ENCODE measurements around the gene SLC38A10. TPM values are rescaled to one million over a fixed set of nuclear protein-coding genes. Genes with fewer than 3 reads are reported as not detected.
A peak's percentile ranks its signal among the peaks of the same experiment; 100 is the strongest.

Gene SLC38A10
- total RNA-seq, 6 donors from 2014 or later = 90.6 to 208 (median 110) TPM

GRCh38 chr17:81286491-81287145, 8.5 kb downstream of the SLC38A10 start:
- no peak overlapping the region for H3K4me3 ChIP-seq
- H3K9me3 ChIP-seq = no peaks in the 10 kb centered on the region
- 87% methylated on average over 11 to 20 of the region's 23 CpGs for WGBS, 2 donors
- ATAC-seq (ENCODE audit: low FRiP score in 2 of 2) (no peak), DNase-seq (no peak)
- H3K27ac ChIP-seq = peak overlapping the region; percentile 79 to 93 (median 86)
- no peaks in the 10 kb centered on the region for H3K27me3 ChIP-seq
- H3K4me1 ChIP-seq = peaks cover 32 to 47% (median 38%) of the 10 kb centered on the region in 4 donors
- no peak for TF ChIP-seq CTCF (IDR thresholded peaks at IDR 0.05)
- TF ChIP-seq EP300 (IDR thresholded peaks at IDR 0.05) = no peak
- no peak for TF ChIP-seq POLR2A (IDR thresholded peaks at IDR 0.05)
- TF ChIP-seq POLR2AphosphoS5 (IDR thresholded peaks at IDR 0.05) = no peak
- H3K36me3 ChIP-seq = peaks cover 0 to 52% (median 30%) of the 10 kb centered on the region in 4 donors

DNA sequence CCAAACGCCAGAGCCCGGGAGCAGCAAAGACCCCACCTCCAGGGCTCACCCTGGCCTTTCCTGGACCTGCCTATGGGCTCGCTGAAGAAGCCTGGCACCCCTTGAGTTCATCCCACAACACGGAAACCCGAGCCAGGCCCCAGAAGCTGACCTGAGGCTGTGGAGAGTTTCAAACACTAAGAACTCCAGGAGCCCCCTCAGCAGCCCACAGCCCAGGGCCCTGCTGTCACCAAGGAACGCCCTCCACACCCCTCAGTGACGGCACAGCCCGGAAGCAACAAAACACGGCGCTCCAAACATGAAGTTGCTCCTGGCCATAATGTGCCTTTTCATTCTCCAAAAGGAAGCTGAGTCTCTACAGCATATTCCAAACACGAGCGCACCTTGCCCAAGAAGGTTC, 9.2 kb downstream of the SLC38A10 start:
- DNase-seq (no peak), ATAC-seq (ENCODE audit: low FRiP score in 2 of 2) (peak in 1 of 2 donors; percentile 2)
- Histone ChIP-seq H3K27me3 (no peaks in the 10 kb centered on the region), H3K9me3 (no peaks in the 10 kb centered on the region), H3K36me3 (peaks cover 0 to 59% (median 34%) of the 10 kb centered on the region in 4 donors), H3K27ac (peak overlapping the region; percentile 79 to 93 (median 86)), H3K4me3 (peak overlapping the region in 3 of 4 donors; percentile 35 to 49 (median 43)), H3K4me1 (peaks cover 32 to 43% (median 35%) of the 10 kb centered on the region in 4 donors)
- no peak for TF ChIP-seq POLR2AphosphoS5 (IDR thresholded peaks at IDR 0.05)
- 40 to 69% methylated on average over 6 to 12 of the region's 12 CpGs for WGBS, 2 donors

- H3K9me3 ChIP-seq = no peaks in the 10 kb centered on the region
- ATAC-seq (ENCODE audit: low FRiP score in 2 of 2) = peak; percentile 71 to 88
- peak overlapping the region in 3 of 4 donors; percentile 35 to 49 (median 43) for H3K4me3 ChIP-seq
- peaks cover 32 to 43% (median 35%) of the 10 kb centered on the region in 4 donors for H3K4me1 ChIP-seq
- H3K36me3 ChIP-seq = peaks cover 0 to 65% (median 38%) of the 10 kb centered on the region in 4 donors
- peak overlapping the region; percentile 79 to 93 (median 86) for H3K27ac ChIP-seq
- no peak for TF ChIP-seq CTCF (IDR thresholded peaks at IDR 0.05)
- no peak for TF ChIP-seq EP300 (IDR thresholded peaks at IDR 0.05)
- TF ChIP-seq POLR2A (IDR thresholded peaks at IDR 0.05) = no peak
- TF ChIP-seq POLR2AphosphoS5 (IDR thresholded peaks at IDR 0.05) = peak; percentile 54 to 58
- 28 to 29% methylated on average over 15 to 36 of the region's 37 CpGs for WGBS, 2 donors
- no peaks in the 10 kb centered on the region for H3K27me3 ChIP-seq
- DNase-seq = peak; percentile 85 to 91
These were observed 9.8 kb downstream of the SLC38A10 start for GRCh38 chr17:81285179-81285878.

- Histone ChIP-seq H3K27ac (no peak overlapping the region), H3K27me3 (no peaks in the 10 kb centered on the region), H3K9me3 (no peaks in the 10 kb centered on the region), H3K4me1 (peaks cover 28 to 46% (median 32%) of the 10 kb centered on the region in 4 donors), H3K36me3 (peaks cover 4 to 67% (median 47%) of the 10 kb centered on the region in 4 donors), H3K4me3 (no peak overlapping the region)
- 69 to 94% methylated on average over 2 to 16 of the region's 16 CpGs for WGBS, 2 donors
- TF ChIP-seq POLR2AphosphoS5 (IDR thresholded peaks at IDR 0.05) = no peak
- no peak for TF ChIP-seq EP300 (IDR thresholded peaks at IDR 0.05)
- no peak for TF ChIP-seq CTCF (IDR thresholded peaks at IDR 0.05)
- TF ChIP-seq POLR2A (IDR thresholded peaks at IDR 0.05) = no peak
- ATAC-seq (ENCODE audit: low FRiP score in 2 of 2) (no peak), DNase-seq (peak in 1 of 2 donors; percentile 46)
These were observed 12.2 kb downstream of the SLC38A10 start for GRCh38 chr17:81282876-81283275.

GRCh38 chr17:81282141-81282540, 13.0 kb downstream of the SLC38A10 start:
- WGBS, 2 donors = 95 to 96% methylated on average over 33 of the region's 33 CpGs
- ATAC-seq (ENCODE audit: low FRiP score in 2 of 2) (no peak), DNase-seq (peak in 1 of 2 donors; percentile 70)
- Histone ChIP-seq H3K36me3 (peaks cover 4 to 61% (median 40%) of the 10 kb centered on the region in 4 donors), H3K4me3 (no peak overlapping the region), H3K27me3 (no peaks in the 10 kb centered on the region), H3K9me3 (no peaks in the 10 kb centered on the region), H3K27ac (no peak overlapping the region), H3K4me1 (peaks cover 29 to 46% (median 34%) of the 10 kb centered on the region in 4 donors)
- no peak for TF ChIP-seq POLR2AphosphoS5 (IDR thresholded peaks at IDR 0.05)
